ENCODE results near the gene ANKRD13B.
A peak's percentile ranks its signal among the peaks of the same experiment; 100 is the strongest.

The ANKRD13B gene

GRCh38 chr17:29573558-29573869 is 19.4 kb upstream of the ANKRD13B start:
- POLR2A ChIA-PET = interaction anchor here (0.6 to 2.7 kb wide), 3 partner anchors 15 to 203 kb away, joined by 3 to 11 read pairs (median 3); partner anchors contain the start of gene ANKRD13B
- H3K36me3 ChIP-seq (ENCODE audit: control insufficient read depth in 2 of 2, insufficient read depth in 1 of 2, low read length in 2 of 2) = peaks cover 3 to 77% of the 10 kb centered on the region in 2 experiments
- H3K4me3 ChIP-seq (ENCODE audit: low read depth, low read length) = no peak overlapping the region
- peak; percentile 69; the same call in 1 of the 2 replicates for TF ChIP-seq ZFP69B (tag by site-specific recombination; IDR thresholded peaks at IDR 0.05)
- TF ChIP-seq ZNF692 (tag by site-specific recombination; IDR thresholded peaks at IDR 0.05) = peak; percentile 74
- TF ChIP-seq MZF1 (tag by site-specific recombination; IDR thresholded peaks at IDR 0.05; ENCODE audit: borderline replicate concordance) = no peak
- no peak for TF ChIP-seq ZNF521 (tag by site-specific recombination; IDR thresholded peaks at IDR 0.05)
- H3K4me1 ChIP-seq (ENCODE audit: control insufficient read depth, insufficient read depth, low read length) = peaks cover 6% of the 10 kb centered on the region
- no peaks in the 10 kb centered on the region for H3K9me3 ChIP-seq (ENCODE audit: control insufficient read depth, insufficient read depth, low read depth, low read length)
- CTCF ChIA-PET = interaction anchor here (0.5 to 4.9 kb wide), 4 partner anchors 9 to 66 kb away, joined by 3 to 31 read pairs (median 4); partner anchors contain the start of gene ANKRD13B
- no peak overlapping the region for H3K27ac ChIP-seq (ENCODE audit: extremely low read depth, low read depth, low read length)

- Histone ChIP-seq H3K4me3 (ENCODE audit: low read depth, low read length) (no peak overlapping the region), H3K27ac (ENCODE audit: extremely low read depth, low read depth, low read length) (0 out of 2 replicates have a peak overlapping the region, but pooled peaks have one; percentile 9), H3K4me1 (ENCODE audit: control insufficient read depth, insufficient read depth, low read length) (peaks cover 5% of the 10 kb centered on the region), H3K9me3 (ENCODE audit: control insufficient read depth, insufficient read depth, low read depth, low read length) (no peaks in the 10 kb centered on the region), H3K36me3 (ENCODE audit: control insufficient read depth in 2 of 2, insufficient read depth in 1 of 2, low read length in 2 of 2) (peaks cover 3 to 83% of the 10 kb centered on the region in 2 experiments)
- POLR2A ChIA-PET = interaction anchor here (0.7 to 2.7 kb wide), 4 partner anchors 11 to 204 kb away, joined by 3 to 11 read pairs (median 4); partner anchors contain the start of gene ANKRD13B
- CTCF ChIA-PET = interaction anchor here (0.5 to 4.9 kb wide), 7 partner anchors 8 to 286 kb away, joined by 3 to 31 read pairs (median 3); partner anchors contain the start of gene ANKRD13B
- TF ChIP-seq ZNF654 (tag by site-specific recombination; IDR thresholded peaks at IDR 0.05; ENCODE audit: low read depth) (no peak), ZNF280C (tag by site-specific recombination; IDR thresholded peaks at IDR 0.05) (no peak), ZNF768 (tag by site-specific recombination; IDR thresholded peaks at IDR 0.05) (no peak), ZNF132 (tag by site-specific recombination; IDR thresholded peaks at IDR 0.05; ENCODE audit: borderline replicate concordance) (no peak), GLI4 (tag by site-specific recombination; IDR thresholded peaks at IDR 0.05) (no peak), ZNF404 (tag by site-specific recombination; IDR thresholded peaks at IDR 0.05) (no peak), ZNF514 (tag by site-specific recombination; IDR thresholded peaks at IDR 0.05) (no peak), ZFHX2 (tag by site-specific recombination; conservative IDR thresholded peaks at IDR 0.05) (peak; percentile 49; the same call in 1 of the 2 replicates), EGR2 (tag by site-specific recombination; IDR thresholded peaks at IDR 0.05; ENCODE audit: low read depth) (0 out of 2 replicates have a peak, but pooled peaks have one; percentile 18), ZNF394 (tag by site-specific recombination; IDR thresholded peaks at IDR 0.05; ENCODE audit: borderline replicate concordance) (no peak), PRDM10 (tag by site-specific recombination; IDR thresholded peaks at IDR 0.05) (0 out of 2 replicates have a peak, but pooled peaks have one; percentile 25), ZNF416 (tag by site-specific recombination; IDR thresholded peaks at IDR 0.05) (no peak), ZNF548 (tag by site-specific recombination; IDR thresholded peaks at IDR 0.05) (no peak), SP3 (tag by site-specific recombination; IDR thresholded peaks at IDR 0.05) (no peak), HOXC10 (CRISPR knock-in tag; IDR thresholded peaks at IDR 0.05) (no peak), ZNF610 (tag by site-specific recombination; IDR thresholded peaks at IDR 0.05; ENCODE audit: borderline replicate concordance) (no peak), ZNF426 (tag by site-specific recombination; IDR thresholded peaks at IDR 0.05) (no peak), HIC1 (tag by site-specific recombination; IDR thresholded peaks at IDR 0.05) (peak; percentile 83), ZNF169 (tag by site-specific recombination; IDR thresholded peaks at IDR 0.05) (no peak)
Measured at GRCh38 chr17:29573871-29574731, 18.8 kb upstream of the ANKRD13B start.
